NCI-H128 (cell line): ENCODE results near the gene DOCK7.
"Not testable (repeated sequence)": the region's sequence is repeated elsewhere in the genome, so short reads cannot be mapped to it uniquely, and the experiment has no call there.

ENCODE experiments used
- DNase-seq: peaks from one replicate; lab custom pipeline; 2025; ENCODE audit not compliant: unreplicated experiment; lab: John Stamatoyannopoulos, UW

DOCK7 gene

GRCh38 chr1:62613890-62614289 is 74.3 kb downstream of the DOCK7 start:
- no peak for DNase-seq

- no peak for DNase-seq
Observed at GRCh38 chr1:62613325-62613727, 74.9 kb downstream of the DOCK7 start.

DNA sequence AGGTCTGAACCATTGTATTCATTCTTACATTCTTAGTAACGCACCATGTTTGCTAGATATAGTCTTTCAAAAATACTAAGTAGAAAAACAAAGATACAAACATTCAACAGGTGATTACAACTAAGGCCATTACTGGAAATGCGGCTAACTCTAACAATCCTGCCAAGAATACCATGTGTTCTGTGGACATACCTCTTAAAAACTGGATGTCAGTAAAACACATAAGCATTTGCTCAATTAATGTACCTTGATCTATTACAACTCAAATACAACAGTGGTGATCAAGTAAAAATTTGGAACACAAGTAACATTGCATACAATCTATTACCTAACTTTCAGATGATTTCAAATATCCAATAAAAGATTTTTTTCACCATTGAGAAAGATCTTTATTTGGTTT is 75.4 kb downstream of the DOCK7 start:
- no peak for DNase-seq

- DNase-seq, result not testable (repeated sequence)
Observed at GRCh38 chr1:62610588-62610987, 77.6 kb downstream of the DOCK7 start.

DNA sequence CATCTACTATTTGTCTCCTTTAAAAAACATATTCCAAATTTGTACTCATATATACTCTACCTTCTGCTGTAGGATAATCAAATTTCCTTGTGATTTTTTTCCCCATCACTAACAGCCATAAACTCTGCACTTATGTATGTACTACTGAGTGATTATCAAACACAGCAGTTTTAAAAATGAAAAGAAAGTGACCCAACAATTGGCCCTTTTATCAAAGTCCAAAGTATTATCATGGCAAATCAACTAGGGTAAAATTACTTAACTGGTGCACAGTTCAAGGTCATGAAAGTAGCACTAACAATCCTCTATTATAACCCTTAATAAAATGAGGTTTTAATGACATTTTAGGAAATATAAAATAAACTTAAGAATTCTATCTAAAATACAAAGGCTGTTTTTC is 79.3 kb downstream of the DOCK7 start:
- DNase-seq, result no peak

- DNase-seq, result no peak
Observed at GRCh38 chr1:62601457-62601856, 86.7 kb downstream of the DOCK7 start.

DNA sequence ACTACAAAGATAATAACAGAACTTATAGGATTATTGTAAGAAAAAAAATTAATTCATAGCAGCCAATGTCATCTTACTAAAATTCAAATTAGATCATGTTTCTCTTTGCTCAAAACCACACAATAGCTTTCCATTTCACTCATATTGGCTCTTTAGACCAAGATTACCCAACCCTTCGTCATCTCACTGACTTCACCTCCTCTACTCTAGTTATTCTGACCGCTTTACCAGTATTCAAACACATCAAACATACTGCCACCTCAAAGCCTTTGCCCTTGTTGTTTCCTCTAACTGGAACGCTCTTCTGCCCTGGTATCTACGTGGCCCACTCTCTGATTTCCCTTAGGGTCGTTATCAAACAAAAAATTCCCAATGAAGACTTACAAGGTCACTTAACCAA is 89.1 kb downstream of the DOCK7 start:
- no peak for DNase-seq

- no peak for DNase-seq
Observed at GRCh38 chr1:62597281-62597680, 90.9 kb downstream of the DOCK7 start, which contains the start of gene ANGPTL3. Gene ANGPTL3, plus strand, starts transcription at chr1:62597520. Its CDS starts 47 bp downstream, at chr1:62597567.

DNA sequence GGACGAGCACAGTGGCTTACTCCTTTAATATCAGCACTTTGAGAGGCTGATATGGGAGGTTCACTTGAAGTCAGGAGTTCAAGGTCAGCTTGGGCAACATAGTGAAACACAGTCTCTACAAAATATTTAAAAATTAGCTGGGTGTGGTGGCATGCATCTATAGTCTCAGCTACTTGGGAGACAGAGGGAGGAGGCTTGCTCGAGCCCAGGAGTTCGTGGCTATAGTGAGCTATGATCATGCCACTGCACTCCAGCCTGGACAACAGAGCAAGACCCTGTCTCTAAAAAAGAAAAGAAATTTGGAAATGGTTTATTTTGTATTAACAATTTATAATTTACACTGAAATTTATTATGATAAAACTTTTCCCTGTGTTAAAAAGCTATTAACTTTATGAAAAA is 92.5 kb downstream of the DOCK7 start:
- no peak for DNase-seq

DNA sequence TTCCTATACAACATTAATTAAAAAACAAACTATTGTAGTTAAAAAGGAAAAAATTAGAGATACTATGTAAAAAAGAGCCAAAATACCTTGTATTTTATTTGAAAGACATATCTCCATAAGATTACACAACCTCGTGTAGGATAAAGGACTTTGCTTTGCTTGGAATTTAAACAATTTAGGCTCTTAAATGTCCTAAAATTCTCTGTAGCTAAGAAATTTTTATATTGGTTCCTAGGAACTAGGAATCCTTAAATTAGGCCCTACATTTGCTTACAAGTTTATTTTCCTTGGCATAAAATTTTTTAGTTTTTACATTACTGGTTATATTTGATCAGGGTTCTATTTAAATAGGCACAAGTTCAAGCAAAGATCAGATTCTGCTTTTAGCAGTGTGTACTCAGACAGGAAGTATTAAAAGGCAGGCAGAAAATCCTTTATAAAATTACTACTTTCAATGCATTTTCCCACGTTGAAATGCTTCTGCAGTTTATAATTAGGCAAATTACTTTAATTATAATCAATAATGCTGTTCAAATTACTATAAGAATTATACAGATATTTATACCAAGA is 94.3 kb downstream of the DOCK7 start:
- DNase-seq, result no peak

DNA sequence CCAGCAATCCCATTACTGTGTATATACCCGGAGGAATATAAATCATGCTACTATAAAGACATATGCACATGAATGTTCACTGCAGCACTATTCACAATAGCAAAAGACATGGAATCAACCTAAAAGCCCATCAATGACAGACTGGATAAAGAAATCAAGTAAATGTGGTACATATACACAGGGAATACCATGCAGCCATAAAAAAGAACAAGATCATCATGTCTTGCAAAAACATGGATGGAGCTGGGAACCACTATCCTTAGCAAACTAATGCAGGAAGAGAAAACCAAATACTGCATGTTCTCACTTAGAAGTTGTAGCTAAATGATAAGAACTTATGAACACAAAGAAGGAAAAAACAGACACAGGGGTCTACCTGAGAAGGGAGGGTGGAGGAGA is 97.2 kb downstream of the DOCK7 start:
- DNase-seq, result no peak

- no peak for DNase-seq
Observed at GRCh38 chr1:62590255-62590969, 97.8 kb downstream of the DOCK7 start.

DNA sequence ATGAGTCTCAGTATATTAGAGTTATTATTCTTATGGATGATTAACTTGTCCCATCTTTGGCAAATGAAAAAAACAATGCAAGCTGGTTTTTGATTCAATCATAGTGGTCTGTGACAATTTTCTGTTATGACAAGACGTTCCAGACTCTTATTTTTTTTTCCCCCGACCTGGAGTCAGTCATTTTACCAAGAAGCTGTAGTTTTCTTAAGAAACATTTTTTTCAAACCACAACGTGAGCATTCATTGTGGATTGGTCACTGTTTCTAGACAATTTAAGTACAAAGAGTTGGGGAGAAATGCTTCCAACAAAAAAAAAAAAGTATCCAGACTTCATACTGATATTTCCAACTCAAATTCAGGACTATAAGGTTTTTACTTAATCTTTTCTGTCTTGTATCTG is 98.9 kb downstream of the DOCK7 start:
- no peak for DNase-seq

GRCh38 chr1:62588000-62588399 is 100.2 kb downstream of the DOCK7 start:
- no peak for DNase-seq

- DNase-seq, result no peak
Observed at GRCh38 chr1:62585469-62586155, 102.6 kb downstream of the DOCK7 start.

DNA sequence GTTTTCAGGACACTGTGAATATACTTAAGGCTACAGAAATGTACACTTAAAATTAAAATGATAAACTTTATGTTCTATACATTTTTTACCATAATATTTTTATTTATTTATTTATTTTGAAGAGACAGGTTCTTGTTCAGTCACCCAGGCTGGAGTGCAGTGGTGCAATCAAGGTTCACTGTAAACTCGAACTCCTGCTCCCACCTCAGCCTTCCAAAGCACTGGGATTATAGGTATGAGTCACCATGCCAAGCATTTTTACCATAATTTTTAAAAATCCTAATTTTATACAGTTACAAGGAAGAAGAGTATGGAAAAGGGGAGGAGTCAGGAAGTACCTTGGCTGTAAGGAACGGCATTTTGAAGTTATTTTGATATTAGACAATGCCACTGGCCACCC is 114.5 kb downstream of the DOCK7 start:
- DNase-seq, result no peak

DNA sequence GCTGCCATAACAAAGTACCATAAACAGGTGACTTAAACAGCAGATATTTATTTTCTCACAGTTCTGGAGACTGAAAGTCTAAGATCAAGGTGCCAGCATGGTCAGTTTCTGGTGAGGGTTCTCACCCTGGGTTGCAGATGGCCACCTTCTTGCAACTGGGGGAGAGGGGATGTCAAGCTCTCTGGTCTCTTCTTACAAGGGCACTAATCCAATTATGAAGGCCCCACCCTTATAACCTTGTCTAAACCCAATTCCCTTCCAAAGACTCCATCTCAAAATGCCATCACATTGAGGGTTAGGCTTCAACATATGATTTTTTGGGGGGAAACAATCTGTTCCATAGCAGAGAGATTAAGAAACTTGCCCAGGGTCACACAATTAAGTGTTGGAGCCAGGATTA is 115.7 kb downstream of the DOCK7 start:
- no peak for DNase-seq

GRCh38 chr1:62571517-62571916 is 116.7 kb downstream of the DOCK7 start:
- DNase-seq, result not testable (repeated sequence)

DNA sequence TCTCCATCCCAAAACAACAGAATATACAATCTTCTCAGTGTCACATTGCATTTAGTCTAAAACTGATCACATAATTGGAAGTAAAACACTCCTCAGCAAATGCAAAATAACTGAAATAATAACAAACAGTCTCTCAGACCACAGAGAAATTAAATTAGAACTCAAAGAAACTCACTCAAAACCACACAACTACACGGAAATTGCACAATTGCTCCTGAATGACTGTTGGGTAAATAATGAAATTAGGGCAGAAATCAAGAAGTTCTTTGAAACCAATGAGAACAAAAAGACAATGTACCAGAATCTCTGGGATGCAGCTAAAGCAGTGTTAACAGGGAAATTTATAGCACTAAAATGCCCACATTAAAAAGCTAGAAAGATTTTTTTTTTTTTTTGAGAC is 120.3 kb downstream of the DOCK7 start:
- DNase-seq, result not testable (repeated sequence)

GRCh38 chr1:62567182-62567581 is 121.0 kb downstream of the DOCK7 start:
- not testable (repeated sequence) for DNase-seq

GRCh38 chr1:62561306-62561705 is 126.9 kb downstream of the DOCK7 start:
- DNase-seq, result no peak

- no peak for DNase-seq
Observed at GRCh38 chr1:62544570-62544969, 143.6 kb downstream of the DOCK7 start.
